DOHH2 (cell line): ENCODE results near the gene MYLK.

Experiments used
- H3F3A ChIP-seq: fragments of 200-600 bp; sonication (generic), shearing (Covaris generic); 2 replicates; pipeline ENCODE4 v1.6.0; 2016; ENCODE audit warnings: antibody characterized with exemption, mild to moderate bottlenecking; ENCODE audit not compliant: control insufficient read depth, insufficient read depth
- H3K27ac ChIP-seq: fragments of 200-600 bp; sonication (generic); 2 replicates; pipeline ENCODE4 v1.5.1; 2014; ENCODE audit warnings: low read depth, mild to moderate bottlenecking, low read length, moderate library complexity
- H3K27me3 ChIP-seq: fragments of 200-600 bp; sonication (generic); 2 replicates; pipeline ENCODE4 v1.6.1; 2014; ENCODE audit warnings: mild to moderate bottlenecking, low read length, mixed read lengths; ENCODE audit not compliant: control insufficient read depth
- H3K36me3 ChIP-seq: fragments of 200-600 bp; sonication (generic); 2 replicates; pipeline ENCODE4 v1.6.1; 2014; ENCODE audit warnings: mild to moderate bottlenecking, low read length, moderate library complexity, mixed read lengths; ENCODE audit not compliant: control insufficient read depth
- H3K4me1 ChIP-seq: fragments of 200-600 bp; sonication (generic); 2 replicates; pipeline ENCODE4 v1.6.1; 2014; ENCODE audit warnings: mild to moderate bottlenecking, low read length, mixed read lengths; ENCODE audit not compliant: control insufficient read depth
- H3K4me2 ChIP-seq: fragments of 200-600 bp; sonication (generic); 2 replicates; pipeline ENCODE4 v1.6.0; 2014; ENCODE audit warnings: mild to moderate bottlenecking, low read length, moderate library complexity
- H3K4me3 ChIP-seq: fragments of 200-600 bp; sonication (generic); 2 replicates; pipeline ENCODE4 v1.5.1; 2014; ENCODE audit warnings: mild to moderate bottlenecking, low read length, mixed read lengths
- H3K79me2 ChIP-seq: fragments of 200-600 bp; sonication (generic); 2 replicates; pipeline ENCODE4 v1.6.1; 2014; ENCODE audit warnings: mild to moderate bottlenecking, low read length, mixed read lengths; ENCODE audit not compliant: control insufficient read depth
- H3K9me2 ChIP-seq: fragments of 200-600 bp; sonication (generic); replicated peaks from 2 replicates; pipeline ENCODE4 v1.6.1; 2014; ENCODE audit warnings: mild to moderate bottlenecking, low read length, mixed read lengths; ENCODE audit not compliant: control insufficient read depth
- H3K9me3 ChIP-seq: fragments of 200-600 bp; sonication (generic); 2 replicates; pipeline ENCODE4 v1.6.1; 2014; ENCODE audit warnings: antibody characterized with exemption, low read length, mixed read lengths; ENCODE audit not compliant: control insufficient read depth, insufficient read depth
- H4K20me1 ChIP-seq: fragments of 200-600 bp; sonication (generic); 2 replicates; pipeline ENCODE4 v1.6.0; 2014; ENCODE audit warnings: low read depth, mild to moderate bottlenecking, antibody characterized with exemption, low read length, moderate library complexity; ENCODE audit not compliant: control insufficient read depth, insufficient read depth
- CTCF ChIP-seq: fragments of 200-600 bp; sonication (generic); IDR thresholded peaks from one replicate; pipeline ENCODE4 v1.5.1; 2014; ENCODE audit warnings: antibody characterized with exemption, mild to moderate bottlenecking, low read depth, low read length; ENCODE audit not compliant: poor library complexity, severe bottlenecking
- EZH2phosphoT487 ChIP-seq: fragments of 200-600 bp; sonication (generic); IDR thresholded peaks from 2 replicates; pipeline ENCODE4 v1.6.1; 2017; ENCODE audit warnings: borderline replicate concordance, mild to moderate bottlenecking, antibody characterized with exemption, low read length, moderate library complexity, mixed read lengths

Gene MYLK

GRCh38 chr3:123818324-123818920 is 65.7 kb downstream of the MYLK start:
- Histone ChIP-seq H3K9me2 (no peaks in the 10 kb centered on the region), H3F3A (no peaks in the 10 kb centered on the region), H3K36me3 (no peaks in the 10 kb centered on the region), H3K79me2 (no peaks in the 10 kb centered on the region), H3K4me2 (no peak overlapping the region), H3K4me1 (no peaks in the 10 kb centered on the region), H3K27me3 (peaks cover 9% of the 10 kb centered on the region), H3K9me3 (no peaks in the 10 kb centered on the region), H3K27ac (no peak overlapping the region), H4K20me1 (no peaks in the 10 kb centered on the region), H3K4me3 (no peak overlapping the region)
- TF ChIP-seq CTCF (no peak), EZH2phosphoT487 (no peak)

DNA sequence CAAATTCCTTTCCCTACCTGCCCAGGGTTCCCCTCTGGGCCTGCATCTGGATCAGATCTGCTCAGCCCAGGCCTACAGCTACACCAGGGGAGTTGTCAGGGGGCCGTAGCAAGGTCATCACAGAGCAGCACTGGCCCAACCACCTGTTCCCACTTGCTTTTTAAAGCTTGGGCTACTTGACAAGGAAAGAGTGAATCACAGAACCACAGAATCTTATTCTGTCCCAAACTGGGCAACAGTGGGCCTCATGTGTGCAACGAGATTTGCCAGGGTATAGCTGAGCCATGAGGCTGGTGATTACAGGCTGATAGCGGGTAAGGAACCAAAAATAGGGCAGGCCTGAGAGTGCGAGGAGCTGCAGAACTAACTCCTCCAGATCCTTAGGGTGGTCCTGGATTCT is 66.7 kb downstream of the MYLK start:
- H3F3A ChIP-seq = no peaks in the 10 kb centered on the region
- H3K9me3 ChIP-seq = no peaks in the 10 kb centered on the region
- no peaks in the 10 kb centered on the region for H4K20me1 ChIP-seq
- no peak overlapping the region for H3K4me2 ChIP-seq
- H3K27ac ChIP-seq = no peak overlapping the region
- H3K4me3 ChIP-seq = no peak overlapping the region
- peaks cover 9% of the 10 kb centered on the region for H3K27me3 ChIP-seq
- no peaks in the 10 kb centered on the region for H3K9me2 ChIP-seq
- TF ChIP-seq EZH2phosphoT487 = no peak
- no peak for TF ChIP-seq CTCF
- no peaks in the 10 kb centered on the region for H3K36me3 ChIP-seq
- H3K4me1 ChIP-seq = no peaks in the 10 kb centered on the region
- no peaks in the 10 kb centered on the region for H3K79me2 ChIP-seq

- H3K4me3 ChIP-seq = no peak overlapping the region
- peaks cover 9% of the 10 kb centered on the region for H3K27me3 ChIP-seq
- no peaks in the 10 kb centered on the region for H3K9me2 ChIP-seq
- no peaks in the 10 kb centered on the region for H3F3A ChIP-seq
- H4K20me1 ChIP-seq = no peaks in the 10 kb centered on the region
- H3K4me2 ChIP-seq = no peak overlapping the region
- no peaks in the 10 kb centered on the region for H3K36me3 ChIP-seq
- no peak for TF ChIP-seq EZH2phosphoT487
- TF ChIP-seq CTCF = no peak
- no peaks in the 10 kb centered on the region for H3K9me3 ChIP-seq
- H3K4me1 ChIP-seq = no peaks in the 10 kb centered on the region
- H3K27ac ChIP-seq = no peak overlapping the region
- H3K79me2 ChIP-seq = no peaks in the 10 kb centered on the region
These were observed 67.4 kb downstream of the MYLK start for GRCh38 chr3:123816673-123817207.
